OCI-LY7 (cell line): ENCODE measurements around the gene CEMIP2. TPM values are rescaled to one million over a fixed set of nuclear protein-coding genes. Genes with fewer than 3 reads are reported as not detected.

Experiments
- BruUV-seq: library from RNA; stranded (reverse); fragments of 400-500 nt; replicated peaks from 2 replicates; lab custom pipeline; 2021; lab: Mats Ljungman, UMichigan
- CTCF ChIA-PET: fragments of 300-600 bp; sonication (Branson Sonifier 250); formaldehyde crosslinking; loops from one replicate; lab custom pipeline; 2022; ENCODE audit warnings: antibody characterized with exemption; ENCODE audit not compliant: unreplicated experiment; lab: Charles Lee
- POLR2A ChIA-PET: fragments of 300-600 bp; sonication (Branson Sonifier 250); formaldehyde crosslinking; loops from one replicate; lab custom pipeline; 2022; ENCODE audit warnings: antibody characterized with exemption; lab: Charles Lee
- DNase-seq: peaks from one replicate; pipeline ENCODE4 v3.0.0-alpha.2; 2015; ENCODE audit warnings: low spot score
- H2AFZ ChIP-seq: fragments of 200-600 bp; sonication (generic), shearing (Covaris generic); 2 replicates; pipeline ENCODE4 v1.6.1; 2014; ENCODE audit warnings: mild to moderate bottlenecking, antibody characterized with exemption, low read length, moderate library complexity
- H3K27ac ChIP-seq: fragments of 200-600 bp; sonication (generic); 2 replicates; pipeline ENCODE4 v1.5.1; 2014; ENCODE audit warnings: mixed run types, low read depth, mild to moderate bottlenecking, moderate library complexity, low read length, inconsistent platforms; ENCODE audit not compliant: poor library complexity, severe bottlenecking
- H3K36me3 ChIP-seq: fragments of 200-600 bp; sonication (generic); 2 replicates; pipeline ENCODE4 v1.6.1; 2014; ENCODE audit warnings: mild to moderate bottlenecking, antibody characterized with exemption, low read length, moderate library complexity, mixed read lengths; ENCODE audit not compliant: insufficient read depth
- H3K4me1 ChIP-seq: fragments of 200-600 bp; sonication (generic); 2 replicates; pipeline ENCODE4 v1.5.1; 2014; ENCODE audit warnings: mild to moderate bottlenecking, low read length; ENCODE audit not compliant: insufficient read depth, poor library complexity, severe bottlenecking
- H3K4me2 ChIP-seq: fragments of 200-600 bp; sonication (generic); 2 replicates; pipeline ENCODE4 v1.6.1; 2014; ENCODE audit warnings: mild to moderate bottlenecking, low read length
- H3K4me3 ChIP-seq: fragments of 200-600 bp; sonication (generic); 2 replicates; pipeline ENCODE4 v1.5.1; 2014; ENCODE audit warnings: mild to moderate bottlenecking, low read depth, low read length; ENCODE audit not compliant: poor library complexity, severe bottlenecking
- H3K79me2 ChIP-seq: fragments of 200-600 bp; sonication (generic); 2 replicates; pipeline ENCODE4 v1.6.1; 2016; ENCODE audit warnings: low read depth, mild to moderate bottlenecking, low read length, moderate library complexity, mixed read lengths; ENCODE audit not compliant: insufficient read depth
- H3K9me2 ChIP-seq: fragments of 200-600 bp; sonication (generic); 2 replicates; pipeline ENCODE4 v1.6.1; 2016; ENCODE audit warnings: mild to moderate bottlenecking, low read length, mixed read lengths; ENCODE audit not compliant: insufficient read depth
- H3K9me3 ChIP-seq: fragments of 200-600 bp; sonication (generic); 2 replicates; pipeline ENCODE4 v1.6.1; 2014; ENCODE audit warnings: mild to moderate bottlenecking, mixed run types, low read length, mixed read lengths
- H4K20me1 ChIP-seq: fragments of 200-600 bp; sonication (generic); 2 replicates; pipeline ENCODE4 v1.6.1; 2014; ENCODE audit warnings: mild to moderate bottlenecking, antibody characterized with exemption, low read length, moderate library complexity, mixed read lengths; ENCODE audit not compliant: insufficient read depth
- EZH2phosphoT487 ChIP-seq: fragments of 200-600 bp; sonication (generic); IDR thresholded peaks from 2 replicates; pipeline ENCODE4 v1.6.1; 2018; ENCODE audit warnings: low read depth, borderline replicate concordance, mild to moderate bottlenecking, mixed run types, antibody characterized with exemption, low read length, moderate library complexity, mixed read lengths
- intact Hi-C: fragments of 100-400 bp; cut with micrococcal nuclease; formaldehyde crosslinking; loops from one replicate; pipeline ENCODE4 v1.10.0; 2022; ENCODE audit not compliant: unreplicated experiment
- total RNA-seq, 2 experiments: library from RNA; depleted of rRNA in 1 of 2; stranded (reverse); fragments of >200 nt in 1 of 2; shearing (Covaris generic) in 1 of 2; gene quantifications; 2 replicates each; pipeline ENCODE4 v1.2.3, GENCODE V29; 2014 to 2022
- TF ChIP-seq, protein P1 (sequence below): fragments of 200-600 bp; sonication (generic); conservative IDR thresholded peaks from 2 replicates; pipeline ENCODE4 v1.5.1; 2014; ENCODE audit warnings: mild to moderate bottlenecking, antibody characterized with exemption, low read length, moderate library complexity, mixed read lengths

CEMIP2 gene
- total RNA-seq, 2 experiments from 2014 or later = 1.8 to 4.8 TPM

DNA sequence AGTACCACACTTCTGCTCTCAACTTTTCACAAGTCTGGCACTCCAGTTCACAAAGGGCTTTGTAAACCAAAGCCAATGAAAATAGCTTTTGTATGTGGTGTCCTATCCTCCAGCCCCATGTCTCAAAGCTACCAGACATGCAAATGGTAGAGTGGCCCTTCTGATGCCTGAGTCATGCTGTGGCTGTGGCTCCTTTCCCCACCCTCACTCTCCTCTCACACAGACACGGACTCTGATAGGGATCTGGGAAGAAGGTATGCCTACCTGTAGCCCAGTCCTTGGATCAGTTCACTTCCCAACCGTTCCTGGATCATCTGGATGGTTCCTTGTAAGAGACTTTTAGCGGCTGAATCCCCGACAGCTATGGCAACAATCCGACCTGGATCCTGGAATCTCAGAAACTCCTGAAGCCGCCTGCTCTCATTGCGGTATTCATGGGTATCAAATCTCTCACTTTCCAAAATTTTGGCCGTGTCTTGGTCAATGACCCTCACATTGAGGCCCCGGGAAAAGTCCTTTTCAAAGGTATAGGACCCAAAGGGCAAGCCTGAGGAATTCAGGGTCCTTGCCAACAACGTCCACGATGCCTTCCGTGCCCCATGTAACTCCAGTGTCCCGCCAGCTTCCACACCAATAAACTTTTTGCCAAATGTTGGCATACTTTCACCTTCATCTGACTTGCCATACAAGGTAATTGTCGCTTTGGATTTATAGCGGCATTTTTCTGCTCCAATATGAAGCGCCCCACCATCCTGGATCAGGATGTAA is 23.4 kb downstream of the CEMIP2 start:
- no peak overlapping the region for H3K4me3 ChIP-seq
- intact Hi-C loops = no loop called here
- DNase-seq = no peak
- ChIA-PET CTCF (no interaction called here), POLR2A (no interaction called here)
- no peaks in the 10 kb centered on the region for H3K9me2 ChIP-seq
- H3K4me2 ChIP-seq = no peak overlapping the region
- H3K27ac ChIP-seq = no peak overlapping the region
- H4K20me1 ChIP-seq = no peaks in the 10 kb centered on the region
- H3K9me3 ChIP-seq = no peaks in the 10 kb centered on the region
- BruUV-seq = no TSS peak
- no peak overlapping the region for H2AFZ ChIP-seq
- no peak for TF ChIP-seq EZH2phosphoT487
- TF ChIP-seq, protein P1, sequence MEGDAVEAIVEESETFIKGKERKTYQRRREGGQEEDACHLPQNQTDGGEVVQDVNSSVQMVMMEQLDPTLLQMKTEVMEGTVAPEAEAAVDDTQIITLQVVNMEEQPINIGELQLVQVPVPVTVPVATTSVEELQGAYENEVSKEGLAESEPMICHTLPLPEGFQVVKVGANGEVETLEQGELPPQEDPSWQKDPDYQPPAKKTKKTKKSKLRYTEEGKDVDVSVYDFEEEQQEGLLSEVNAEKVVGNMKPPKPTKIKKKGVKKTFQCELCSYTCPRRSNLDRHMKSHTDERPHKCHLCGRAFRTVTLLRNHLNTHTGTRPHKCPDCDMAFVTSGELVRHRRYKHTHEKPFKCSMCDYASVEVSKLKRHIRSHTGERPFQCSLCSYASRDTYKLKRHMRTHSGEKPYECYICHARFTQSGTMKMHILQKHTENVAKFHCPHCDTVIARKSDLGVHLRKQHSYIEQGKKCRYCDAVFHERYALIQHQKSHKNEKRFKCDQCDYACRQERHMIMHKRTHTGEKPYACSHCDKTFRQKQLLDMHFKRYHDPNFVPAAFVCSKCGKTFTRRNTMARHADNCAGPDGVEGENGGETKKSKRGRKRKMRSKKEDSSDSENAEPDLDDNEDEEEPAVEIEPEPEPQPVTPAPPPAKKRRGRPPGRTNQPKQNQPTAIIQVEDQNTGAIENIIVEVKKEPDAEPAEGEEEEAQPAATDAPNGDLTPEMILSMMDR = no peak
- no peaks in the 10 kb centered on the region for H3K79me2 ChIP-seq
- no peaks in the 10 kb centered on the region for H3K36me3 ChIP-seq
- H3K4me1 ChIP-seq = no peaks in the 10 kb centered on the region

- no peaks in the 10 kb centered on the region for H3K9me3 ChIP-seq
- H3K79me2 ChIP-seq = no peaks in the 10 kb centered on the region
- ChIA-PET CTCF (no interaction called here), POLR2A (no interaction called here)
- DNase-seq = no peak
- no peaks in the 10 kb centered on the region for H3K4me1 ChIP-seq
- H3K27ac ChIP-seq = no peak overlapping the region
- H3K36me3 ChIP-seq = no peaks in the 10 kb centered on the region
- intact Hi-C loops = no loop called here
- TF ChIP-seq EZH2phosphoT487 = no peak
- TF ChIP-seq, protein P1 = no peak
- H3K4me3 ChIP-seq = no peak overlapping the region
- H4K20me1 ChIP-seq = no peaks in the 10 kb centered on the region
- no TSS peak for BruUV-seq
- H3K4me2 ChIP-seq = no peak overlapping the region
- H2AFZ ChIP-seq = no peak overlapping the region
- no peaks in the 10 kb centered on the region for H3K9me2 ChIP-seq
Observed at GRCh38 chr9:71743882-71744281, 24.4 kb downstream of the CEMIP2 start.

GRCh38 chr9:71743217-71743705 is 25.1 kb downstream of the CEMIP2 start:
- Histone ChIP-seq H3K36me3 (no peaks in the 10 kb centered on the region), H3K4me3 (no peak overlapping the region), H3K9me2 (no peaks in the 10 kb centered on the region), H3K9me3 (no peaks in the 10 kb centered on the region), H3K79me2 (no peaks in the 10 kb centered on the region), H3K27ac (no peak overlapping the region), H3K4me1 (no peaks in the 10 kb centered on the region), H2AFZ (no peak overlapping the region), H3K4me2 (no peak overlapping the region), H4K20me1 (no peaks in the 10 kb centered on the region)
- intact Hi-C loops = no loop called here
- no peak for DNase-seq
- TF ChIP-seq, protein P1 = no peak
- no peak for TF ChIP-seq EZH2phosphoT487
- ChIA-PET CTCF (no interaction called here), POLR2A (no interaction called here)
- BruUV-seq = no TSS peak
